MV-4-11 (cell line): ENCODE measurements around the gene TMEM38A.
"Not testable (repeated sequence)": the region's sequence is repeated elsewhere in the genome, so short reads cannot be mapped to it uniquely, and the experiment has no call there.

Experiments
- DNase-seq: peaks from one replicate; lab custom pipeline; 2025; lab: John Stamatoyannopoulos, UW

The TMEM38A gene

DNA sequence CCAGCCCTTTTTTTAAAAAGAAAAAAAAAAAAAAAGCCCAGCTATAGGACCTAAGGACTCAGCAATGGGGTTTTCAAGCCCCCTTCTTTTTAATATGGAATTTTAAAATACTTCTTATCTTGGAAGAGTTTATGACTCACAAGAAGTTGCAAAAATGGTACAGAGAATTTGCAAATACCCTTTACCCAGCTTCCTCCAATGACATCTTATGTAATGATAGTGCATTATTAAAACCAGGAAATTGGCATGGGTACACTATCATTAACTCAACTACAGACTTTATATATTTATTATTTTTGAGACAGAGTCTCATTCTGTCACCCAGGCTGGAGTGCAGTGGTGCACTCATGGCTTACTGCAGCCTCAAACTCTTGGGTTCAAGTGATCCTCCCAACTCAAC, 16.1 kb downstream of the TMEM38A start:
- DNase-seq = peak; percentile 22

DNA sequence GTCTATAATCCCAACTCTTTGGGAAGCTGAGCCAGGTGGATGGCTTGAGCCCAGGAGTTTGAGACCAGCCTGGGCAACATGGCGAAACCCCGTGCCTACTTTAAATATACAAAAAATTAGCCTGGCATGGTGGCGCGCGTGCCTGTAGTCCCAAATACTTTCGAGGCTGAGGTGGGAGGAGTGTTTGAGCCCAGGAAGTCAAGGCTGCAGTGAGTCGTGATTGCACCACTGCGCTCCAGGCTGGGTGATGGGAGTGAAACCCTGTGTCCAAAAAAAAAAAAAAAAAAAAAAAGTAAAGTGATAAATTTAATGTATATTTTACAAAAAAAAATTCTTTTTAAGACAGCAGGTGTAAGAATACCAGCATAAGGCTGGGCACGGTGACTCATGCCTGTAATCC, 17.6 kb downstream of the TMEM38A start:
- DNase-seq = peak; percentile 23

DNA sequence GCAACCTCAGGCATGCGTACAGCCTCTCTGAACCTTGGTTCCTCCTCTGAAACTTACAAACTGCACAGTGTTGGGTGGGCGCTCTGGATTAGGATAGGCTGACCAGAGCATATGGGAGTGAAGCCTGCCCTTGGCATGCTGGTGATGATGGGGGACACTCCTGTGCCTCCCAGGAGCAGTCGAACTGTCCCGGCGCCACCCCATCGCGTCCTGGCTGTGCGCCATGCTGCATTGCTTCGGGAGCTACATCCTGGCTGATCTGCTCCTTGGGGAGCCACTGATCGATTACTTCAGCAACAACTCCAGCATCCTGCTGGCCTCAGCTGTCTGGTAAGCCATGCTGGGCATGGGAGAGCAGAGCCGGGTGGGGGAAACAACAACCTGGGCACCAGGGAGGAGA, 18.9 kb downstream of the TMEM38A start:
- DNase-seq = no peak

DNA sequence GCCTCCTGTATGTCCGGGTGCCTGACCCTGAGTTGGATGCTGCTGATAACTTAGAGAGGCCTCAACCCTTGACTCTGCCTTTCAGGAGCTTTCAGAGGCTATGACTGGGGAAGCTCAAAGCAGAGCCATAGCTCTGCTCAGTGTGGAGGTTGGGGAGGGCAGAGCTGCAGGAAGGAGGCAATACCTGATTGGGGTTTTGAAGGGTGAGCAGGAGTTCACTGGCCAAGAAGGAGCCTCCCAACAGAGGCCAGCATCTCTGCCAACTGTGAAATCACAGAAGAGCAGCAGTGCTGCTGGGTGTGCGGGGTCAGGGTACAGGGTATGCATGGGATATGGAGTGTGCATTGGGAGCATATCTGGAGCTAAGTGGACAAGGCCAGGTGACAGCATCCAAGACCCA, 21.6 kb downstream of the TMEM38A start:
- no peak for DNase-seq

DNA sequence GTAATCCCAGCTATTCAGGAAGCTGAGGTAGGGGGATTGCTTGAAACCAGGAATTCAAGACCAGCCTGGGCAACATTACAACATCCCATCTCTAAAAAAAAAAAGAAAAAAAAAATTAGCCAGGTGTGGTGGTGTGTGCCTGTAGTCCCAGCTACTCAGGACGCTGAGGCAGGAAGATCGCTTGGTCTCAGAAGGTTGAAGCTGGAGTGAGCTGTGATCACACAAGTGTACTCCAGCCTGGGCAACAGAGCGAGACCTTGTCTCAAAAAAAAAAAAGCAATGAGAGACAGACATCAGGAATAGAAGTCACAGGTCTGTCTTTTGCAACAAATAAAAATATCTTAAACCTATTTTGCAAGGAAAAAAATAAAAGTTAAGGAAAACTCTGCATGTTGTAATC, 23.3 kb downstream of the TMEM38A start:
- no peak for DNase-seq

DNA sequence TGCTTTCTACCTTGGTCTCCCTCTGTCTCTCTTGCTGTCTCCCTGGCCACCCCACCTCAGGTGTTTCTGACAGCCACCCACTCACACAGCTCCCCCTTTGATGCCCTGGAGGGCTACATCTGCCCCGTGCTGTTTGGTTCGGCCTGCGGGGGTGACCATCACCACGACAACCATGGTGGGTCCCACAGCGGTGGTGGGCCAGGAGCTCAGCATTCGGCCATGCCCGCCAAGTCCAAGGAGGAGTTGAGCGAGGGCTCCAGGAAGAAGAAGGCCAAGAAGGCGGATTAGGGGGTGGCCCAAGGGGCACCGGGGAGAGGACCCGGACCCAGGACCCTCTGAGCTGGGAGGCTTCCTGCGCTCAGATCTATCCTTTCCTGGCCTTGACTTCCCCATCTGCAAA, 27.1 kb downstream of the TMEM38A start:
- DNase-seq = no peak

DNA sequence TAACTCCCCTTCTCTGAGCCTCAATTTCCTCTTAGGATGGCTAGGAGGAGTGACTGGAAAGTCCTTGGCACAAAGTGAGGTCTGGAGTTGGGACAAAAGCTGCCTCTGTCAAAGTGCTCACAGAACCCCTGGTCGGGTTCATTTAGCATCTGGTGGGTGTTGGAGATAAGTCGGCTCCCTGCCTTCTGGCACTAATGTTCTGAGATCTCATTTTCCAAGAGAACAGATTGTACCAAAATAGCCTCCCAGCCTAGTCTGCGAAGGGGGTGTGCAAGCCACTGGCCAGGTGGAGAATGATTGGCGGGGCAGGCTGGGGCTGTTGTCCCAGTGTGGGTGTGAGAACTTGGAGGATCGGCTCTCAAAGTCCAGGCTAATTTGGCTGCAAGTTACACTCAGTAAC, 38.0 kb downstream of the TMEM38A start:
- DNase-seq = no peak

DNA sequence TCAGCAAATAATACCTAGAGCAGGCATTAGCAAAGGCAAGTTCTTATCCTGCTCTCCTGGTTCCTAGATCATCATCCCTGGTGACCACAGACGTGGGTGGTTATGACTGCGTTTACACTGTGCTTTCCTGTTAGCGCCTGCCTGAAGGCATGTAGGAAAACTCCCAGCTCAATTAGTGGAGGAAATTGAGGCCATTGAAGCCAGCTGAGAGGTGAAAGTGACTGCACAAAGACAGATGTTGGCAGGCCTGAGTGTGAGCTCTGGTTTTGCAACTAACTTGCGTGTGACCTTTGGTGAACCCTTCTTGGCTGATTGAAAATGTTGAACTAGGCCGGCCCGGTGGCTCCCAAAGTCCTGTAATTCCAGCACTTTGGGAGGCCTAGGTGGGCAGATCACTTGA, 41.2 kb downstream of the TMEM38A start:
- peak; percentile 78 for DNase-seq

DNA sequence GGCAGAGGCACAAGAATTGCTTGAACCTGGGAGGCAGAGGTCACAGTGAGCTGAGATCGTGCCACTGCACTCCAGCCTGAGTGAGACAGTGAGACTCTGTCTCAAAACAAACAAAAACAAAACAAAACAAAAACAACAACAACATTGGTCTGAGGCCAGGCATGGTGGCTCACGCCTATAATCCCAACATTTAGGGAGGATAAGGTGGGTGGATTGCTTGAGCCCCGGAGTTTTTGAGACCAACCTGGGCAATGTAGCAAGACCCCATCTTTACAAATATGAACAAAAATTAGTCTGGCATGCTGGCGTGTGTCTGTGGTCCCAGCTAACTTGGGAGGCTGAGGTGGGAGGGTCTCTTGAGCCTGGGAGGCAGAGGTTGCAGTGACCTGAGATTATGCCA, 42.7 kb downstream of the TMEM38A start:
- no peak for DNase-seq

DNA sequence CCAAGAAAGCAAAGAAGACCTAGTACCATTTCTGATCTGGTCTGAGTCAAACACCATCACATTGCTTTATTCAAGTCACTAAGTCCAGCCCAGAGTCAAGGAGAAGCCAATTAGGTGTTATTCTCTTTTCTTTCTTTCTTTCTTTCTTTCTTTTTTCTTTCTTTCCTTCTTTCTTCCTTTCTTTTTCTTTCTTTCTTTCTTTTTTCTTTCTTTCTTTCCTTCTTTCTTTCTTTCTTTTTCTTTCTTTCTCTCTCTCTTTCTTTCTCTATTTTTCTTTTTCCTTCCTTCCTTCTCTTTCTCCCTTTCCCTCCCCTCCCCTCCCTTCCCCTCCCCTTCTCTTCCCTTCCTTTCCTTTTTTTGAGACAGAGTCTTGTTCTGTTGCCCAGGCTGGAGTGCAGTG, 49.9 kb downstream of the TMEM38A start:
- DNase-seq = not testable (repeated sequence)

DNA sequence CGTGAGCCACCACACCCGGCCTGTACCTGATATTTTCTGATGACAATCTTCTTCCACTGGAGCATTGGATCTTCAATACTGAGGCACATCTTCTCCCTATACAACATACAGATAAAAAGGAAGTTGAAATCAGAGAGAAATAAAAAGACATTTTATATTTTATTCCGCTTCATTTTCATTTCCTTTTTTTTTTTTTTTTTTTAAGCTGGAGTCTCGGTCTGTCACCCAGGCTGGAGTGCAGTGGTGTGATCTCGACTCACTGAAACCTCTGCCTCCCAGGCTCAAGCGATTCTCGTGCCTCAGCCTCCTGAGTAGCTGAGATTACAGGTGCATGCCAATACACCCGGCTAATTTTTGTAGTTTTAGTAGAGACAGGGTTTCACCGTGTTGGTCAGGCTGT, 51.4 kb downstream of the TMEM38A start:
- peak; percentile 49 for DNase-seq

DNA sequence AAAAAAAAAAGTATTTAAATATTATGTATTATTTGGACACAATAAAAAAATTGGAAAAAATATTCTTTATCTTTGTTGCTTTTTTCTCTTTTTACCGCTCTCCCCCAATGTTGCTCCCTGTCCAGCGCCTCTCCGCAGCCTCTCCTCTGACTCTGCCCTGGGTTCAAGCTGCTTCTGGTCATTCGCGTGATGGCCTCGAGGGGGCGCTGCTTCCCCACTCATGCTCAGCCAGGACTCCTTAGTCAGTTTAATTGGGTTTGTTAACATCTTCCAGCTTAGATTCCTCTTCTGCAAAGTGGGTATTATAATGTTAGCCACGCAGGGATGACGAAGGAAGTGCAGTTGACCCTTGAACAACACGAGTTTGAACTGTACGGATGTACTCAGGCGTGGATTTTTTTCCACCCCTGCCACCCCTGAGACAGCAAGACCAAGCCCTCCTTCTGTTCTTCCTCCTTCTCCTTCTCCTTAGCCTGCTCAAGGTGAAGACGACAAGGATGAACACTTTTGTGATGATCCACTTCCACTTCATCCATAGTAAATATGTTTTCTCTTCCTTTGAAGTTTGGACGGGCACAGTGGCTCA, 53.9 kb downstream of the TMEM38A start:
- DNase-seq = peak; percentile 42

DNA sequence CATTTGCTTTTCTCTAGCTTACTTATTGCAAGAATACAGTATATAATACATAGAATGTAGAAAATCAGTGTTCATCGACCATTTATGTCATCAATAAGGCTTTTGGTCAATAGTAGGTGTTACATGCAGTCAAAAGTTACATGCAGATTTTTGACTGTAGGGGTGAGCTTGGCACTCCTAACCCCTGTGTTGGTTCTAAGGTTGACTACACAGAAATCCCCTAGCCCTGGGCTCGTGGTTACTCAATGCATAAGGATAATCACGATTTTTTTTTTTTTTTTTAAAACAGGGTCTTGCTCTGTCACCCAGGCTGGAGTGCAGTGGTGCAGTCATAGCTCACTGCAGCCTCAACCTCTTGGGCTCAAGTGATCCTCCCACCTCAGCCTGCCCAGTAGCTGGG, 54.7 kb downstream of the TMEM38A start:
- no peak for DNase-seq

DNA sequence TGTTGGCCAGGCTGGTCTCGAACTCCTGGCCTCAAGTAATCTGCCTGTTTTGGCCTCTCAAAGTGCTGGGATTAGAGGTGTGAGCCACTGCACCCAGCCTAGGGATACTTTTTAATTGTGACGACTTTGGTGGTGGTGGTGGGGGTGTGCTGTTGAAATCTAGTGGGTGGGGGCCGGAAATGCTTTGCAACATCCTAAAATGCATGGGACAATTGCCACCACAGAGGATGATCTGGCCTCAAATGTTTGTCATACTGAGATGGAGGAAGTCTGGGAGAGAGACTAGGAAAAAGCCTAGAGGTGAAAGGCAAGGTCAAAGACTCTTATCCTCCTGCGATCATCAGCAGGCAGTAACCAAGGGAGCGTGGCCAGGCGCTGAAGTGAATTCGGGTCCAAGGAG, 60.1 kb downstream of the TMEM38A start:
- DNase-seq = peak; percentile 62

DNA sequence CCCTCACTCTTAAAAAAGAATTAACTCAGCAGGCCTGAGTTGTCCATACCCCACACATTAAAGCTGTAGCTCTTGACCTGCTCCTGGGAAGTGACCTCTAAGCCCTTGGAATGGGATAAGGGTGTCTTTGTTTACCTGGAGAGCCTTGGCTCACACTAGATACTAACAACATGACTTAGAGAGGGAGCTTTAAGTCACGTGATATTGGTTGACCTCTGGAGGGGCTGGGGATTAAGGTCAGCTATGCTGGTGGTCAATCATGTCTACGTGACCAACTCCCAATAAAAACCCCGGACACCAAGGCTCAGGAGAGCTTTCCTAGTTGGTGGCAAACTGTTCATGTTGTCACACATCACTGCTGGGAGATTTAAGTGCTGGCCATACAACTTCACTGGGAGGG, 61.7 kb downstream of the TMEM38A start:
- DNase-seq = no peak

DNA sequence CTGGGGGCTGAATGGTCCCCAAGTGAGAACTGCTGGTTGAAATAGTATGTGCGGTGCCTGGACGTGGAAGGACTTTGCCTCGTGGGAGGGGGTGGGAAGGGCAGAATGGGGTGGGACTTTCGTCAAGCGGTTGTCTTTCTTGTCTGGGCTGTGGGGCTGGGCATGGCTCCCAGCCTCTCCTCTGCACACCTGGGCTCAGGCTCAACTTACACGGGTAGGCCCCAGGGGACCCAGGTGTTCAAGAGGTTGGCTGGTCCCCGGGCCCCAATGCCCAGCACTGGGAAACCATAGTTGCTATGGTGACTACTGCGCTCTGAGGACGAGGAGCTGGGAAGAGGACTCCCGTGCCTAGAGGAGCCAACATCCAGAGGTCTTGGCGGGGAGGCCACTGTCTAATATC, 66.0 kb downstream of the TMEM38A start:
- DNase-seq = no peak

DNA sequence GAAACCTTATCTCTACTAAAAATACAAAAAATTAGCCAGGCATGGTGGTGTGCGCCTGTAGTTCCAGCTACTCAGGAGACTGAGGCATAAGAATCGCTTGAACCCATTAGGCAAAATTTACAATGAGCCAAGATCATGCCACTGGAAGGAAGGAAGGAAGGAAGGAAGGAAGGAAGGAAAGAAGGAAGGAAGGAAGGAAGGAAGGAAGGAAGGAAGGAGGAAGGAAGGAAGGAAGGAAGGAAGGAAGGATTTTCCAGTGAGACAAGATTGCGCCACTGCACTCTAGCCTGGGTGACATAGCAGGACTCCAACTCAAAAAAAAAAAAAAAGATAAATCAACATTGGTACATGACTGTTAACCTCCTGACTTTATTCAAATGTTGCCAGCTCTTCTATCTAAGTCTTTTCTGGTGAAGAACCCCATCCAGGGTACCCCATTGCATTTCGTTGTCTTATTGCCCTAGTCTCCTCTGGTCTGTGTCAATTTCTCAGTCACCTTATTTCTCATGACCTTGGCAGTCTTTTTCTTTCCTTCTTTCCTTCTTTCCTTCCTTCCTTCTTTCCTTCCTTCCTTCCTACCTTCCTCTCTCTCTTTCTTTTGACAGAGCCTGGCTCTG, 74.8 kb downstream of the TMEM38A start:
- not testable (repeated sequence) for DNase-seq

DNA sequence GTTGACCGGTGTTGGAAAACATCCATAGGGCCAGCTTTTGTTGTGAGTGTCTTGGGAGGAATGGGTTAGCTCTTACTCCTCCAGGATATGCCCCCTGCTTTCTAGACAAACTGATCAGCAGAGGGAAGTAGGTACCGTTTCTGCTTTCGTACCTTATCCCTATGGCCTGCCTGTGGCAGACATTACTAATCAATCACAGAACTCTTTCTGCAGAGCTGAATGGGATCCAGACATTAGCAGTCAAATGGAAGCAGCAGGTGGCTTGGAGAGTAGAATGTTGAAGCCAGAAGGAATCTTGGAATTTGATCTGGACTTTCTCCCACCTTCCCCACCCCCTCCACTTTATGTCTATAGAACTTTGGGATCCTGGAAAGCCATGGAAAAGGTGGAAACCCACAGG, 75.8 kb downstream of the TMEM38A start:
- DNase-seq = no peak

DNA sequence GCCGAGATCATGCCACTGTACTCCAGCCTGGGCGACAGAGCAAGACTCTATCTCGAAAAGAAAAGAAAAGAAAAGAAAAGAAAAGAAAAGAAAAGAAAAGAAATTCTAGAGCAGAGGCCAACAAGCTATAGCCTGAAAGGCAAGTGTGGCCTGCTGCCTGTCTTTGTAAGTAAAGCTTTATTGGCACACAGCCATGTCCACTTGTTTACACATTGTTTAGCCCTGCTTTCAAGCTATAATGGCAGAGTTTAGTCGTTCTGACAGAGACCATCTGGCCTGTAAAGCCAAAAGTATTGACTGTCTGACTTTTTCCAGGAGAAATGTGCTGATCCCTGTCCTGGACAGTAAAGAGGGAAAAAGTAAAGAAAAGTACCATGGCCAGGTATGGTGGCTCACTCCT, 77.0 kb downstream of the TMEM38A start:
- DNase-seq = no peak

DNA sequence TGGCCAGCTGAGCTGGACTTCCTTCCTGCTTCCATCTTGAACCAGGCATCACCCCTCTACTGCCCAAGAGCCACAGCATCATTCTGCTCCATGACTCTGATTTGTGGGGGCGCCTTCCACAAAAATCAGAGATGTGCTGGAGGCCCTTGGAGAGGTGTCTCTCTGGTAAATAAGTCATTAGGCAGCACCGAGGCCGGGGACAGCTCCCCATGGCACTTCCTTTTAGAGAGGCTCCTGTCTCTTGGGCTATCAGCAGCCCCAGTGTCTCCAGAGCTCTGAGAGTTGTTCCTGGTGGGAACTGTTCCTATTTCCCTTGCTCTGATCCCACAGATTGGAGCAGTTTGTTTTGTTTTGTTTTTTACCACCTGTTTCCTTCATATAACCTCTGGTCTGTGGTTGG, 78.6 kb downstream of the TMEM38A start:
- DNase-seq = no peak
